HL-60/S4 (cell line): ENCODE data around the gene FTCDNL1.

ENCODE experiments used
- in situ Hi-C: fragments of 300-500 bp; cut with MboI; formaldehyde crosslinking; loops from 2 replicates; pipeline ENCODE4 v1.14.3; 2022; ENCODE audit warnings: low sequenced_read_pairs

The FTCDNL1 gene

DNA sequence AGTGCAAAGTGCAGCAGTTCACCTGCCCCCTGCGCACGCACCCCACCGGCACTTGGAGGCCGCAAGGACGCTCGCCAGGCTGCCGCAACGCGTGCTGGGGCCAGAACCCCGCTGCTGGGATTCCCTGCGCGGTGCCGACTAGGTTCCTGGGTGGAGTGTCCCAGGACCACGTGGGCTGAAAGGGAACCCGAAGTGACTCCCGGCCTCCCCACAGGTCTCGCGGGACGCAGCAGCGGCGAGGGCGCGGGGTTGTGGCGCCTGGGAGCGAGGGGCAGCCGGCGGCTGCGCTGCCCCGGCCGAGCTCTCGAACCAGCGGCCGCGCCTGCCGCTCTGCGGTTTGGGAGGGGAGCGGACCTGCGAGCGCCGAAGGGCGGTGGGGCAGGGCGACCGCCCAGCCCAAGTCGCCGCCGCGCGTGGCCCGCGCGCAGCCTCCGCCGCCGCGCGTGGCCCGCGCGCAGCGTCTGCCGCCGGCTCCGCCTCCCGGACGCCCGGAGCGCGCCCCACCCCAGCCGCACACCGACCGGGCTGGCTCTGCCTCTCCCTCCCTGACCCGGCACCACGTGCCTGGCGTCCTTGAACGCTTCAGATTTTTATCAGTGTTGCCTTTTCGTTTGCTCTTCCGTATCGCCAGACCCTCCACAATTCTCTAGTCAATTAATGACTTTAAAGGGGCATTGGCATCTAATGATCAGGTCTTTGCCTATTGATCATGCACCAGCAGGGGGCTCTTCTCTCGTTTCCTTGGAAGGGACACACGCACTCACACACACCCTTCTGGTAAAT is at the start of gene FTCDNL1:
Gene FTCDNL1, minus strand, starts transcription at position 475 of the 783 bp plus-strand sequence. CDS start 2,230 bp downstream, outside the sequence.
- in situ Hi-C loops = no loop called here

DNA sequence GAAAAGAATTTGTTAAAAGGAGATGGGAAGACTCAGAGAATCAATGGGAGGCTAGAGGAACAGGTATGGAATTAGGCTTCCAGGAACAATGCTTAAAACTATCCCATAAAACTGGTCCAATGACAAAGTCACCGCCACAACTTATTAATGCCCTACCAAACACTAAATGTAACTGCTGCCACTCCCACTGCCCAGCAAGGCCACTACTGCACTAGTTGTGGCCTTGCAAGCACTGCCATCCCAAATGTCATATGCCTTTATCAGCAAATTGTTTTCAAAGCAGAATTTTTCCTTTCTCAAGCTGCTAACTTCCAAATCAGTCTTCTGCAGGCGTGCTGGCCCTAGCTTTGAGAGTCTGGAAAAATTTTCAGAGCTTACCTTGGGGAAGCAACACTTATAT is 45.6 kb upstream of the FTCDNL1 start:
- in situ Hi-C loops = no loop called here

DNA sequence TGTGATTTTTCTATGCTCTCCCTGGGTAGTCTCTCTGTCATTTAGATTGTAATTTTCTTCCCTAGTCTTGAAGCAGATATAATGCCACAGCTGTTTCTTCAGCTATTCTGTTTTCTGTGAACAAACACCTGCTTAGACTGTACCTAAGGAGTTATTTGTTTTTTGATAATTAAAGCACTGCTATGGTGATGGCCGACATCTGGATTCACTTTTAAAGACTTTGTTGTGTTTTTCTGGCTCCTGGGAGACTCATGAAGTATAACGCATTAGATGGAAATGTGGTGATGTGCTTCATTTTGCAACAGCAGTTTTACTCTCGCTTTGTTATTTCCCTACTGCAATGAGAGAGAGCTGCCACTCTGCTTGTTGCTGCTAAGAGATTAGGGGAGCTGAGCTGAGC is 44.4 kb upstream of the FTCDNL1 start:
- in situ Hi-C loops = no loop called here

DNA sequence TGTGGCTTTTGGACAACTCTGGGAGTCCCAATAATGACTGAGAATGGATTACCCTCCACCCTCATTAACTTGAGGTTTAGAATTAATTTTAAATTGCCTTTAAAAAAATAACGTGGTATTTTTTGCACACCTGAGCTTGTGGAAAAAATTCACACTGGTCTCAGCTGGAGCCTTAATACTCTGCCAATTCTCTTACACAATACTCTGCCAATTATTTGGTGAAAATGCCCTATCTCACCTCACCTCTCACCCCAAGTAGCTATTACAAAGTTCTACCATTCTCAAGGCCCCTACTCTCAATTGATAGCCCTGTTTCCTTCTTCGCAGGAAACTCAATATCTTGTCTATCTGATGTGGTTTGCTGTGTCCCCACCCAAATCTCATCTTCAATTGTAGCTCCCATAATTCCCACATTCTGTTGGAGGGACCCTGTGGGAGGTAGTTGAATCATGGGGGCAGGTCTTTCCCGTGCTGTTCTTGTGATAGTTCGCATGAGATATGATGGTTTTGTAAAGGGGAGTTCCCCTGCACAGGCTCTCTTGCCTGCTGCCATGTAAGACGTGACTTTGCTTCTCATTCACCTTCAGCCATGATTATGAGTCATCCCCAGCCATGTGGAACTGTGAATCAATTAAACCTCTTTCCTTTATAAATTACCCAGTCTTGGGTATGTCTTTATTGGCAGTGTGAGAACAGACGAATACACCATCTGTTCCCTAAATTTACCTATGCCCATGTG is 32.7 kb upstream of the FTCDNL1 start:
- in situ Hi-C loops = no loop called here

DNA sequence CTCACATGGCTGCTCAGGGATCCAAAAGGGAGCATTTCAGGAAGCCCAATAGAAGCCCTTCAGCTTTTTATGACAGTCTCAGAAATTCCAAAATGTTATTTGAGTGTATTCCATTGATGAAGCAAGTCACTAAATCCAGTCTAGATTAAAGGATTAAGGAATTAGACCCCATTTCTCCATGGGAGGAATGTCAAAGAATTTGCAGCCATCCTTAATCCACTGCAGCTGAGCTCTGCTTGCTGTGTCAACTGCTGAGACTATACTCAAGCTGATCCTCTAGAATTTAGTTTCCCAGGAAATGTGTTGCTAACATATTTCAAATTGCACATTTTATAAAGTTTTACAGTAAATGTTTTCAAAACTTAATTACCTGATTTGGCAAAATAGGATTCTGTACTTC is 31.7 kb upstream of the FTCDNL1 start:
- in situ Hi-C loops = no loop called here

DNA sequence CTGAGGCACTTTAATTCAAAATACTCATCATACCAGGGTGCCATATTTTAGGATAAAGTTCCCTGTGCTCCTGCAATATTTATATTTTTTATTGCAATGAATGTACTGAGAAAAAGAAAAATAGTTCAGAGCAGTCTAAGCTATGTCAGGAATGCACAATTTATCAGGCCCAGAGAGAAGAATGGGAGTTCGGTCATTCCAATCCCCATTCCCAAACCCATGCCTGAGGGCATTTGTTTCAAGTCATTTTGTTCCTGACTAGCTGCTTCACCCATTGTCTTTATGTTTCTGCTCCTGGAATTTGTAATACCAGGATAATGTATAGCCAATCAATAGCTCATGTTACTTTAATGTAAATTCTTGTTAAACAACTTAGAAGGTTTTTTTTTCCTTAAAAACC is 24.4 kb upstream of the FTCDNL1 start:
- in situ Hi-C loops = no loop called here

DNA sequence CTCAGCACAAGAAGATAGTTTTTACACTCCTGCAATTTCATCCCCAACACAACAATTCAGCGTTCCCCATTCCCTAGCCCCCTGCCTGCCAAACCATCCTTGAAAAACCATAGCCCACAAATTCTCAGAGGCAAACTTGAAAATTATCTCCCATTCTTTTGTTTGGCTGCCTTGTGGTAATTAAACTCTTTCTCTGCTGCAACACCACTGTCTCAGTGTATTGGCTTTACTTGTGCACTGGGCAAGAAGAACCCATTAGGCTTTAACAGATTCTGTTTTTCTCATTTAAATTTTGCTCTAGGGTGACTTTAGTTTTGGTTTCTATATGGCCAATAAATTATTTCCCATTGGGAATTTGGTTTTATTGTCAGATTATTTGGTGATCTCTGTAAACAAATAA is 23.2 kb upstream of the FTCDNL1 start:
- in situ Hi-C loops = no loop called here

DNA sequence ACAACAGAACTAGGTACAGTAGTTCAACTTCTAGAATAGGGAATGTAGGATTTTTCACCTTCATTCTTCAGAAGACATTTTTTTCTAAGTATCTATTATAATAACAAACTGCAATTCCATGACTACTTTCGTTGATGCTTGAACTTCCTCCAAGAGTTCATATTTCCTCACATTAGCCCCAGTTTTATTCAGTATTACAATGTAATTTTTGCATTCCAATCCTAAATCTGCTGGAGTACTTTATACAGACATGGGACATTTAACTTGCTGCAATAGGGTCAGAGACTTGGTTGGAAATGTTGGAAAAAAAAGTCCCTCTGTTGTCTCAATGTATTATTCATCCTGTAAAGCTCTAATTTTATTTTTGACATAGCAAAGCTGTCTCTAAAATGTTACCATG is 19.6 kb upstream of the FTCDNL1 start:
- in situ Hi-C loops = no loop called here

DNA sequence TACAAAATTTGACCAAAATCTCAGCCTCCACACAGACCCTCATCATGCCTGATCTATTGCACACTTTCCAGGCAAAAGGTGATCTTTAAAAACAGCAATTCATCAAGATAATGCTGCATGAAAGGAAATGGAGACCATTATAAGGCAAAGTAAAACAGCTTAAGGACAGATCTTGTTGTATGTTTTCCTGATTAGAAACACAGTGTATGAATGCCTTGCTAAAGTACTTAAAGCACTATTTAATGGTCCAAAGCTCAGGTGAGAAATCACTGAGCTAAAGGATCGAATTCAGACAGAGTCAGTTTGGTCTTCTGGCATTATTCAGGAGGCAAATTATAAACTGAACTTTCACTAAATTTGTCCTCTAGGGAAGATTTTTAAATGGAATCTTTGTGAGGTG is 18.7 kb upstream of the FTCDNL1 start:
- in situ Hi-C loops = no loop called here

DNA sequence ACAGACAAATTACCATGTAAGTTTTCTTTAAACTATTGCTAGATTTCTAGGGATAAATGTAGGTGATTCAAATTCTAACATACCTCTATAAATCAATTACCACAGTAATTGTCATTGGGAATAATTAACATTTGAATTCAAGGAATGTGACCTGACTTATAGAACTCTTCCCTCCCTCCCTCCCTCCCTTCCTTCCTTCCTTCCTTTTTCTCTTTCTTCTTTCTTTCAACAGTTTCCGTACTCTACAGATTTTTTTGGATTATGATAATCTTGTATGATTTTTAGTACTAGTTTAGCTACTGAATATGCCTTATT is 18.2 kb upstream of the FTCDNL1 start:
- in situ Hi-C loops = no loop called here

DNA sequence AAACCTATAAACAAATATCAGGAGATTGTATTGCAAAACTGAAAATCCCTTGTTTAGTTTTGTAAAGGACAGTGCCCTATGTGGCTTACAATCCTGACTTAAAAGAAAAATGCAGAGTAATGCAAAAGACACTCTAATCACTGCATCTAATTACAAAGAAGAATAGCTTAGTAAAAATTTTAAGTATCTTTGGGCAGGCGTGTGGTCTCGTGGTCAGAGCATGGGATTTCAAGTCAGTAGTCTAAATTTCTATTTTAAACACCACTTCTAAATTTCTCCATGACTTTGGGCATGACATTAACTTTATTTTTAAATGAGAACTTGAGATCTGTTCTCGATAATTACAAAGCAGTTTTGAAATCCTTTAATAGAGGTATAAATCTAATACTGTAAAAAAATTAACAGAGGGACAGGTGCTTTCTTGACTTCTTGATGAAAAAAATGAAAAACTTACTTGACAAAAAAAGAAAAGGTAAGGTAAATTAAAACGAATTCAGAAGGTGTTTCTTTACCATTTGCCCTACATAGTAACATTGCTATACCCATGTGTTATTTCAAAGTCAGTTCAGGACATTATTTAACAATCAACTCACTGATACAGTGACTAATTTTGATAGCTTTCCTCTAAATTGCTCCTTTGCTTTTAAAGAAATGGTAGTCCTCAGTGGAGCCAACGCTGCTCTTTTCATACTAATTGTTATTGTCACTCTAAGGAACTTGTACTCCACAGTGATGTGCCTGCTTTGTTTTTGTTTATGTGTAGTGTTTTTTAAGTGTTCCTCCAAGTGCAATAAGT is 17.6 kb upstream of the FTCDNL1 start:
- in situ Hi-C loops = no loop called here

DNA sequence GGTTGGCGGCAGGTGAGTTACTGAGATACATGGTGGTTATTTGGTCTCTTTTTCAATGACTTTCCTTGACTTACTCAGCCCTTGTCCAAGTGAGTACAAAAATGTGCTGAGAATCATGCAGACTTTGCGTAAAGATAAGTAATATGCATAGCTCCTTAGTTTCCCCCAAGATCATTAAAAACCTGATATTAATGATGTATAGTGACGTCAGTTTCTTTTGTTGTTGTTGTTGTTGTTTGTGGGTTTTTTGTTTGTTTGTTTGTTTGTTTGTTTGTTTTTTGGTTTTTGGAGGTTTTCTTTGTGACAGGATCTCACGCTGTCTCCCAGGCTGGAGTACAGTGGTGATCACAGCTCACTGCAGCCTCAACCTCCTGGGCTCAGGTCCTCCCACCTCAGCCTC is 14.9 kb upstream of the FTCDNL1 start:
- in situ Hi-C loops = no loop called here

DNA sequence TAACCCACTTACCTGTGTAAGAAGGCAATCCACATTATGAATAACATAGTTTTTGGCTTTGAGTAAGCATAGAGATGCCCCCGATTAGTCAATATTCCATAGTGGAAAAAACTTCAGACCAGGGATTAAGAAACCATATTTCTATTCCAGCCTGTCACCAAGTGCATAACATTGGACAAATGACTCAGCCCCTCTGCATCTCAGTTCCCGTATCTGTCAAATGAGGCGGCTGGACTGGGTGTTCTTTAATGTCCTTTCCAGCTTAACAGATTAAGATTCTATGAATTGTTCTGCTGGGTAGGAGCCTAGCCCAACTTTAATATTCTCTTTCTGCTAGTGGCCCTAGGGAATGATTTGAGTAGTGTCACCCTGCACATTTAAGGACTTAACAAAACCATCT is 11.8 kb upstream of the FTCDNL1 start:
- in situ Hi-C loops = no loop called here

DNA sequence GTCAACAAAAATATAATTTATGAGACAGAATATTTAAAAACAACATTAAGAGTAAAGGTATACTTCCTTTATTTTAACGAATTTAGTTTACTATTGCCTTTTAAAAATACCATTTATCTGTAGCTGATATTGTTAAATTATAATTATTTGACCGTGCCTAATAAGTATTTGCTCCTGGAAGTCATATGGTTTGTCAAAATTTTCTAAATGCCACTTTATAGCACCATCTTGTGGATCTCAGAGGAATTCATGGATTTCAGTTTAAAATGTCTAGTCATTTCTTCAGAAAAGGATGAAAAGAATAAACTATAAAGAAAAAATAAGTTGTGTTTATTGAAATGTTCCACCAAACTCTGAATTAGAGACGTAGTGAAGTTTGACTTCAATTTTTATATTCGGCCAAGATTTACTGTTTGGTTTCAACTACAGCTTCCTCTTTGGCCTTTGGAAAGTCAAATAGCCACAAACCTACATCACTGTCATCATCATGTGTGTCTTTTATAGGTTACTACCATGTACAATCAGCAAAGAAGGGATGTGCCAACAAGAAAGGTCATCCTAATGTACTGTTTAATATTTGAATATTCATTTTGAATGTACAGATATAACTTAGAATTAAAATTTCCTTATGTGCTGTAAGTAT is 10.3 kb upstream of the FTCDNL1 start:
- in situ Hi-C loops = no loop called here

DNA sequence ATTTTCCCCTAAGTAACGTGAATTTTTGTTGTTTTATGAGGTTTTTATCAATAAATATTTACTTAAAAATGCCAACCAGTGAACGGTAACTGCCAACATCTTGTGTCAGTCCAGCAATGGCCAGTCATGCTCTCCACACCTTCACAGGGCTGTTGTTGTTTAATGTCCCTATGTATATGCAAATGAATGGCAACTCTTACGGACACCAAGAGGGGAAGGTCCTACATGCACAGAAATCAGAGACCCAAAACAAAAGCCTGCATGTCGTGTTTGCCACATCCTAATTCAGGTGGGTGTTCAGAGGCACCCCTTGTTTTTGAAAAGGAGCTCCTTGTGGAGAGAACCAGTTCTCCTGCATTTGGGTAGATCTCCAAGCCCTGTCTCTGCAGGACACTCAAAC is 4.8 kb upstream of the FTCDNL1 start:
- in situ Hi-C loops = no loop called here

DNA sequence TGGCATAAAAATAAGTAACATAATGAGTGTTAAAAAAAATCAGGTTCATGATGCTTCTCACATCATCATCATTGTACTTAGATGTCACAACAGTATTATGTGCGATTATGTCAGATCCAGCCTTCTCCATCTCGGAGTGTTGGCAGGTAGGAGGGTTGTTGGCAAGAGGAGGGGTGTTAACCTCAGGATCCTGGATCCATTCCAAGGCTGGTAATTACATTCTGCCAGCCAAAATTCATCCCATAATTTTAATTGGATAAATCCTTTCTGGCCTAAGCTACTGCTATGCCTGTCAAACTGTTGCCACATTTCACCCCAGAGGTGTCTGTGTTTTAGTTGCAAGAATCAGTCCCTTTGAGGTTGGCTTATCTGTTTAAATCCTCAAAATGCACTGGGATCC is 891 bp upstream of the FTCDNL1 start:
- in situ Hi-C loops = no loop called here

DNA sequence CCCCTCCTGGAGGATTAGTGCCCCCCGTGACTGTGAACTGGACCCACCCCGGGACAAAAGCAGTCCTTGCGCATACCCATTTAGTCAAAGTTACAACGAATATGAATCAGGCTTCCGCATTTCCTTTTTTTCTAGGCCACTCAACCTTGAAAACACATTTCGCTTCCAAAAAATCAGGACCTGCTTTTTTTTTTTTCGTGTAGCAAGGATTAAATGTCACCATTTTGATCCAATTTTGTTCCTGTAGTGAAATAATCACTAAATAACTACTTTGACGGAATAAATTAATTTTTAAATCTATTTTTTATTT is 464 bp upstream of the FTCDNL1 start:
- in situ Hi-C loops = no loop called here

DNA sequence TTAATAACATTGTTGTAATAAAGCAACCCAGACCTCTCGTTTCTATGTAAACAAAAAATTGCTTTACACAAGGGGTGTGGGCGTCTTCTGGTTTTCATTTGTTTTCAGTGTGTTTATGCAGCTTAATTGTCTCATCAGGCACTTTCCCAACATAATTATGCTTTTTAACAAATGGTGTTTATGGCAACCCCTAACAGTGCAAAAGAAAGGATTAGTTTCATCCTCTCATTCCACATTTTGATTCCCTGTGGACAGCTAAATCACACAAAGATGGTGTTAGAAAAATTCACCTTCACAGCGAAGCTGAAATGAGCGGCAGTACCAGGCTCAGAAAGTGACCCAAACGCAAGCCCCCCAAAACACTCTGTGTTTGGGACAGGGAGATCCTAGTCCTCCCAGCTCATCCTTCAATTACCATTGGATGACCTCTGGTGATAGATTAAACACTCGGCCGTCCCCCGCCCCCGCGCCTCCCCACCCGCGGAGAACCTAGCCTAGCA is 724 bp downstream of the FTCDNL1 start:
- in situ Hi-C loops = no loop called here

DNA sequence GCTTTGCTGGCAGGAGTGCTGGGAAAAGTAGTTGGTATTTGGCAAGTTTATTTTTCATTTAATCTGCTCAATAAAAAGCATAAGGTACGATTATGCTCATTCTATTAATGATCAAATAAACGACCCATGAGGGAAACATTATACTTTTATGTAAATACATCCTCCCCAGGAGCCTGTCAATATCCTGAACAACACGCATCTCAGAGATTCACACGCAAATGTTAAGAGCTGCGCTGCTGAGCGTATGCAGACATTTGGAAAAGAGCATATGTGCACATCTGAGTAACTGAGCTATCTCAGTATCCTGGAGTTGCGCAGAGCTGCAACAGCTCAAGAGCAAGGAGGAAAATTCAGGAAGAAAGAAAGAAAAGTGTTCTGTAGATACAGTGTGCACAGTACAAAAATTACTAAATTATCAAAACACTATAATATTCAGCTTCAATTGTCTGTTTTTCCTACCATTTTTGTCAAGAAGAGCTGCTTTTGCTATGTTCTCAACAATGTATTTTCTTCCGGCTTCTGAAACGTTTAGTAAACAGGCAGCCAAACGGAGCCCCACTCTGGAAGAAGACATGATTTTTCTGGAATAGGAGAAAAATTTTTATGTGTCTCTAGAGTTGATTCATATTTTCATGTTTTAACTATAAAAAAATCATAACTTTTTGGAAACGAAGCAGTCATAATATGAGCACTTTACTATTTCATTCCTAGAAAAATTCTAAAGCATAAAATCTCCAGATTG is 2.4 kb downstream of the FTCDNL1 start:
- in situ Hi-C loops = no loop called here

DNA sequence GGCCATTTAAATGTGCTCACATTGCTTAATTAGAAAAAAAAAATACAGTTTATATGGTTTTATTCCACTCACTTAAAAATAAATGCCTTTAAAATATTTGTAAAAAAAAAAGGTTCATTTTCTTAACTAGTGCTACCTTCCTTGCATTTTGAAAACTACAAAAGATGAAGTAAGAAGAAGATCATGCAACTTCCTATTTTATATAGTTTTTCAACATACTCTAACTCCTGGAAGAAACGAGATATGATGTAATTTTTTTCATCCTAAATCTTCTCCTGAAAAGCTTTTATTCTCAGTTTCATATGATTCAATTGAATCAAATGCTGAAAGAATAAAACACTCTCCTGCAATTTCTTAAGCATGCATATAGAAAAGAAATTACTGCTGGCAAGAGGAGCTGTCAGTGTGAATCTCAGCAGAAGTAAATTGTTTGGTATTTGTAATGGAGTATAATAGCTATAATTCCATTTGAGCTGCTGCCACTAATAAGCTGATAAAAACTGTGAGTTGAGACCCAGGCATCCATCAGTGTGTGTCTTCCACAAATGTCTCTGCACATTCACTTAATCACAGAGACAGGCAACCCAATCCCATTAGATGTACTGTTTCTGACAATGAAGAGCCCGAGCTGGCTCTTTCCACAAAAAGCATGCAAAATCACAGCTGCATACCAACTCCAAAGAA is 3.7 kb downstream of the FTCDNL1 start:
- in situ Hi-C loops = no loop called here
